H1 (cell line): ENCODE measurements around the gene TNFSF11. TPM values are rescaled to one million over a fixed set of nuclear protein-coding genes. Genes with fewer than 3 reads are reported as not detected.

Experiments used
- CTCF ChIA-PET: fragments of 300-600 bp; sonication (Branson Sonifier 250); formaldehyde crosslinking; loops from one replicate; lab custom pipeline; 2021; ENCODE audit not compliant: partially characterized antibody; lab: Charles Lee
- POLR2A ChIA-PET: fragments of 300-600 bp; sonication (Branson Sonifier 250); formaldehyde crosslinking; loops from one replicate; lab custom pipeline; 2021; ENCODE audit warnings: inconsistent platforms; ENCODE audit not compliant: partially characterized antibody; lab: Charles Lee
- DNase-seq, 2 experiments: peaks; one replicate each; pipeline versions ENCODE4 v3.0.0 to v3.0.0-alpha.2; 2010 to 2022; ENCODE audit warnings: low spot score in 2 of 2, low read depth in 1 of 2, mixed read lengths in 1 of 2
- FAIRE-seq: peaks from 2 replicates; lab custom pipeline; 2011; peaks lifted over from hg19 to GRCh38; lab: Jason Lieb, UNC
- H2AFZ ChIP-seq: 2 replicates; pipeline ENCODE4 v1.8.1; 2012; ENCODE audit warnings: low read length, inconsistent platforms
- H2AK5ac ChIP-seq: 2 replicates; pipeline ENCODE4 v1.6.1; 2013; ENCODE audit warnings: low read depth, low read length
- H2BK120ac ChIP-seq: replicated peaks from 2 replicates; pipeline ENCODE3; 2013; ENCODE audit warnings: low read depth, low read length, inconsistent platforms
- H2BK12ac ChIP-seq: 2 replicates; pipeline ENCODE4 v1.6.1; 2013; ENCODE audit warnings: low read depth, low read length
- H2BK15ac ChIP-seq: 2 replicates; pipeline ENCODE4 v1.6.1; 2013; ENCODE audit warnings: low read length
- H2BK20ac ChIP-seq: 2 replicates; pipeline ENCODE4 v1.6.1; 2013; ENCODE audit warnings: low read length
- H2BK5ac ChIP-seq: 2 replicates; pipeline ENCODE4 v1.6.1; 2013; ENCODE audit warnings: low read depth, low read length
- H3K14ac ChIP-seq: 2 replicates; pipeline ENCODE4 v1.6.1; 2013; ENCODE audit warnings: inconsistent platforms; ENCODE audit not compliant: insufficient read length
- H3K18ac ChIP-seq: 2 replicates; pipeline ENCODE4 v1.6.1; 2013; ENCODE audit warnings: low read length; ENCODE audit errors: extremely low read depth
- H3K23ac ChIP-seq: 2 replicates; pipeline ENCODE4 v1.6.1; 2013; ENCODE audit warnings: inconsistent platforms; ENCODE audit not compliant: insufficient read length
- H3K23me2 ChIP-seq: 2 replicates; pipeline ENCODE4 v1.6.1; 2013; ENCODE audit warnings: low read depth, low read length
- H3K27ac ChIP-seq: 2 replicates; pipeline ENCODE4 v1.6.1; 2011; ENCODE audit warnings: low read depth, low read length, inconsistent platforms
- H3K27me3 ChIP-seq, 4 experiments: replicated peaks in 1 of 4; 1 replicate in 1 of 4; 2 replicates in 3 of 4; pipeline versions ENCODE4 v1.6.1 to v1.8.1; 2011 to 2013; ENCODE audit warnings: low read length in 3 of 4, mild to moderate bottlenecking in 3 of 4, inconsistent platforms in 2 of 4, mixed read lengths in 2 of 4, moderate library complexity in 1 of 4; ENCODE audit not compliant: control insufficient read depth in 3 of 4, insufficient read depth in 3 of 4; ENCODE audit errors: extremely low read depth in 1 of 4
- H3K36me3 ChIP-seq, 4 experiments: 2 replicates each; pipeline versions ENCODE4 v1.6.1 to v1.8.1; 2011 to 2013; ENCODE audit warnings: mild to moderate bottlenecking in 4 of 4, low read length in 3 of 4, moderate library complexity in 2 of 4, control low read depth in 1 of 4, inconsistent platforms in 1 of 4; ENCODE audit not compliant: insufficient read depth in 4 of 4, control insufficient read depth in 2 of 4
- H3K4ac ChIP-seq: replicated peaks from 2 replicates; pipeline ENCODE3; 2013; ENCODE audit warnings: low read length, low read depth, mixed read lengths, inconsistent platforms; ENCODE audit not compliant: insufficient read length
- H3K4me1 ChIP-seq, 4 experiments: replicated peaks in 1 of 4; 1 replicate in 1 of 4; 2 replicates in 3 of 4; pipeline versions ENCODE4 v1.6.1 to v1.8.1; 2011 to 2013; ENCODE audit warnings: low read length in 3 of 4, inconsistent platforms in 2 of 4, mixed read lengths in 1 of 4; ENCODE audit not compliant: insufficient read depth in 4 of 4, control insufficient read depth in 3 of 4
- H3K4me2 ChIP-seq, 2 experiments: 2 replicates each; pipeline versions ENCODE4 v1.6.1 to v1.8.1; 2011 to 2013; ENCODE audit warnings: low read depth in 2 of 2, low read length in 2 of 2, control low read depth in 1 of 2, inconsistent platforms in 1 of 2, mild to moderate bottlenecking in 1 of 2; ENCODE audit not compliant: insufficient read depth in 1 of 2
- H3K4me3 ChIP-seq, 4 experiments: fragments of 200-600, 300-600 bp in 1 of 4; sonication (generic), shearing (Covaris generic), sonication (Bioruptor Twin) in 1 of 4; 2 replicates each; pipeline versions ENCODE4 v1.5.1 to v1.8.1; 2011 to 2016; ENCODE audit warnings: low read length in 4 of 4, low read depth in 3 of 4, control low read depth in 2 of 4, inconsistent platforms in 2 of 4, mild to moderate bottlenecking in 2 of 4, mixed read lengths in 1 of 4, moderate library complexity in 1 of 4; ENCODE audit not compliant: insufficient read depth in 2 of 4; ENCODE audit errors: extremely low read depth in 1 of 4
- H3K56ac ChIP-seq: replicated peaks from 2 replicates; pipeline ENCODE3; 2013; ENCODE audit warnings: low read depth, mild to moderate bottlenecking, mixed read lengths, low read length, inconsistent platforms; ENCODE audit not compliant: insufficient read length
- H3K79me1 ChIP-seq: 2 replicates; pipeline ENCODE4 v1.6.1; 2013; ENCODE audit warnings: low read depth, low read length, control low read depth
- H3K79me2 ChIP-seq, 2 experiments: 2 replicates each; pipeline versions ENCODE4 v1.6.1 to v1.8.1; 2012 to 2013; ENCODE audit warnings: low read length in 2 of 2, mild to moderate bottlenecking in 2 of 2, inconsistent platforms in 1 of 2; ENCODE audit not compliant: insufficient read depth in 2 of 2, control insufficient read depth in 1 of 2
- H3K9ac ChIP-seq, 4 experiments: replicated peaks in 1 of 4; 1 replicate in 1 of 4; 2 replicates in 3 of 4; pipeline versions ENCODE4 v1.6.1 to v1.8.1; 2011 to 2013; ENCODE audit warnings: low read depth in 3 of 4, low read length in 3 of 4, control low read depth in 2 of 4, mild to moderate bottlenecking in 2 of 4, moderate library complexity in 2 of 4, inconsistent platforms in 1 of 4; ENCODE audit errors: extremely low read depth in 1 of 4
- H3K9me3 ChIP-seq, 2 experiments: 2 replicates each; pipeline versions ENCODE4 v1.6.1 to v1.8.1; 2012 to 2013; ENCODE audit warnings: mild to moderate bottlenecking in 2 of 2, moderate library complexity in 2 of 2, control low read depth in 1 of 2, inconsistent platforms in 1 of 2, low read depth in 1 of 2, low read length in 1 of 2, mixed read lengths in 1 of 2; ENCODE audit not compliant: insufficient read depth in 2 of 2
- H4K20me1 ChIP-seq, 2 experiments: replicated peaks in 1 of 2; 2 replicates each; pipeline versions ENCODE3 to v1.8.1; 2011 to 2013; ENCODE audit warnings: inconsistent platforms in 2 of 2, low read length in 2 of 2, mild to moderate bottlenecking in 1 of 2; ENCODE audit not compliant: insufficient read depth in 2 of 2, control insufficient read depth in 1 of 2
- H4K5ac ChIP-seq: 2 replicates; pipeline ENCODE4 v1.6.1; 2013; ENCODE audit warnings: low read length, low read depth, mixed read lengths, inconsistent platforms; ENCODE audit not compliant: insufficient read length
- H4K8ac ChIP-seq: 2 replicates; pipeline ENCODE4 v1.8.0; 2013; ENCODE audit warnings: mild to moderate bottlenecking, moderate library complexity, low read length, inconsistent platforms; ENCODE audit not compliant: insufficient read depth; ENCODE audit errors: extremely low read depth
- H4K91ac ChIP-seq: replicated peaks from 2 replicates; pipeline ENCODE3; 2013; ENCODE audit warnings: low read length, mixed read lengths, inconsistent platforms; ENCODE audit not compliant: insufficient read length
- ASH2L ChIP-seq: fragments of 200-600, 300-600 bp; sonication (generic); IDR thresholded peaks from one replicate; pipeline ENCODE4 v1.7.1; 2017; ENCODE audit warnings: low read length
- BCL11A ChIP-seq, 2 experiments: IDR thresholded peaks; one replicate each; pipeline ENCODE4 v1.6.1; 2011; ENCODE audit warnings: low read depth in 2 of 2, low read length in 2 of 2, mild to moderate bottlenecking in 2 of 2
- CBX8 ChIP-seq: fragments of 300-800, 300-1000 bp; sonication (generic); IDR thresholded peaks from 2 replicates; pipeline ENCODE4 v1.7.1; 2016; ENCODE audit warnings: low read depth, low read length, borderline replicate concordance
- EP300 ChIP-seq, 2 experiments: IDR thresholded peaks; 1 replicate in 1 of 2; 2 replicates in 1 of 2; pipeline ENCODE4 v1.6.1; 2011 to 2012; ENCODE audit warnings: low read depth in 2 of 2, low read length in 2 of 2, mild to moderate bottlenecking in 2 of 2, borderline replicate concordance in 1 of 2, inconsistent platforms in 1 of 2, moderate library complexity in 1 of 2
- GTF2F1 ChIP-seq: IDR thresholded peaks from 2 replicates; pipeline ENCODE4 v1.6.1; 2012; ENCODE audit warnings: low read depth, low read length, improper control_type of control experiment, borderline replicate concordance
- JUN ChIP-seq: IDR thresholded peaks from 2 replicates; pipeline ENCODE4 v1.6.1; 2011; ENCODE audit warnings: low read depth, mild to moderate bottlenecking, improper control_type of control experiment, low read length
- NRF1 ChIP-seq: IDR thresholded peaks from 2 replicates; pipeline ENCODE4 v1.6.1; 2011; ENCODE audit warnings: mild to moderate bottlenecking, low read depth, low read length, improper control_type of control experiment
- POLR2A ChIP-seq, 2 experiments: IDR thresholded peaks; 1 replicate in 1 of 2; 2 replicates in 1 of 2; pipeline ENCODE4 v1.6.1; 2011; ENCODE audit warnings: low read depth in 2 of 2, low read length in 2 of 2, mild to moderate bottlenecking in 2 of 2; ENCODE audit errors: control extremely low read depth in 1 of 2
- POU5F1 ChIP-seq: IDR thresholded peaks from 2 replicates; pipeline ENCODE4 v1.6.1; 2011; ENCODE audit warnings: low read depth, mild to moderate bottlenecking, low read length, moderate library complexity
- RXRA ChIP-seq: IDR thresholded peaks from 2 replicates; pipeline ENCODE4 v1.6.1; 2011; ENCODE audit warnings: low read depth, mild to moderate bottlenecking, low read length, moderate library complexity; ENCODE audit not compliant: insufficient read depth
- SP1 ChIP-seq: IDR thresholded peaks from 2 replicates; pipeline ENCODE4 v1.6.1; 2011; ENCODE audit warnings: low read depth, low read length
- SP4 ChIP-seq: IDR thresholded peaks from 2 replicates; pipeline ENCODE4 v1.6.1; 2012; ENCODE audit warnings: low read length, inconsistent platforms
- SUZ12 ChIP-seq: fragments of 200-600 bp; sonication (generic); IDR thresholded peaks from 2 replicates; pipeline ENCODE4 v1.6.1; 2012; ENCODE audit warnings: mild to moderate bottlenecking, inconsistent platforms, low read length, moderate library complexity, mixed read lengths
- TBP ChIP-seq: IDR thresholded peaks from 2 replicates; pipeline ENCODE4 v1.6.1; 2011; ENCODE audit warnings: low read depth, low read length, improper control_type of control experiment
- TEAD4 ChIP-seq: IDR thresholded peaks from 2 replicates; pipeline ENCODE4 v1.6.1; 2012; ENCODE audit warnings: low read depth, low read length, inconsistent platforms, mixed read lengths
- ZNF274 ChIP-seq: IDR thresholded peaks from 2 replicates; pipeline ENCODE4 v1.7.0; 2012; ENCODE audit warnings: low read length, borderline replicate concordance; ENCODE audit errors: extremely low read depth
- WGBS, 2 experiments: shearing (Covaris generic) in 1 of 2; methylation state at CpG; one replicate each; pipeline versions ENCODE4 v1.1.6 to v1.1.7; 2013 to 2015; ENCODE audit warnings: low lambda C conversion rate in 2 of 2, mixed read lengths in 2 of 2, inconsistent platforms in 1 of 2, low coverage in 1 of 2, missing lambda C conversion rate in 1 of 2; ENCODE audit not compliant: insufficient replicate concordance in 2 of 2, insufficient coverage in 1 of 2, insufficient read length in 1 of 2; ENCODE audit errors: extremely low coverage in 1 of 2, missing lambda C conversion rate in 1 of 2; 5-methylcytosine and 5-hydroxymethylcytosine counted together
- polyA plus RNA-seq, 7 experiments: library from polyadenylated mRNA; depleted of rRNA in 3 of 7; stranded (reverse) in 5 of 7; unstranded in 2 of 7; fragments of >200 nt in 5 of 7; fragments of 200-250 nt in 2 of 7; gene quantifications; 1 replicate in 5 of 7; 2 replicates in 1 of 7; 4 replicates in 1 of 7; pipeline versions ENCODE4 v1.2.1 to v1.2.3, GENCODE V29; 2011 to 2013; ENCODE audit warnings: missing spikeins in 2 of 7, mixed read lengths in 2 of 7
- total RNA-seq: library from RNA; stranded (reverse); fragmentation: NEBNext Ultra II Directional; extraction: Animal tissue kit (Norgen Biotek cat#: 25700); gene quantifications from 2 replicates; pipeline ENCODE4 v1.2.1, GENCODE V29; 2021

The TNFSF11 gene
- total and polyA plus RNA-seq, 2 of the 8 experiments (the other 6 are each of a cell fraction or from before 2014, with no cell fraction given): 9.3 to 12.0 TPM

- Histone ChIP-seq H3K14ac (no peak overlapping the region), H4K91ac (no peak overlapping the region), H3K9me3 (no peaks in the 10 kb centered on the region), H2AK5ac (no peak overlapping the region), H3K36me3 (no peaks in the 10 kb centered on the region), H3K4me3 (no peak overlapping the region), H3K23me2 (no peaks in the 10 kb centered on the region), H3K27me3 (no peaks in the 10 kb centered on the region), H3K4me2 (no peak overlapping the region), H3K79me2 (no peaks in the 10 kb centered on the region), H3K79me1 (no peaks in the 10 kb centered on the region), H3K23ac (no peak overlapping the region), H3K18ac (no peak overlapping the region), H2BK120ac (no peak overlapping the region), H3K4me1 (no peaks in the 10 kb centered on the region), H4K5ac (no peak overlapping the region), H2BK15ac (no peak overlapping the region), H2BK12ac (no peak overlapping the region), H3K27ac (no peak overlapping the region), H3K56ac (no peak overlapping the region), H3K9ac (no peak overlapping the region), H2BK20ac (no peak overlapping the region), H3K4ac (no peak overlapping the region), H4K20me1 (no peaks in the 10 kb centered on the region), H2BK5ac (no peak overlapping the region), H4K8ac (no peak overlapping the region), H2AFZ (no peak overlapping the region)
- no peak for DNase-seq
- CTCF ChIA-PET: no interaction called here
- no peak for FAIRE-seq
- WGBS, 2 experiments: 85% methylated on average over 1 of the region's 1 CpG; no CpG with 5 or more reads in 1 of the 2 experiments
- POLR2A ChIA-PET: no interaction called here
- no peak for TF ChIP-seq CBX8
- TF ChIP-seq TBP: no peak
- no peak for TF ChIP-seq POLR2A (IDR thresholded peaks at IDR 0.05; ENCODE audit: control extremely low read depth in 1 of 2, low read depth in 2 of 2, low read length in 2 of 2)
- no peak for TF ChIP-seq RXRA
- TF ChIP-seq POU5F1: no peak
- no peak for TF ChIP-seq JUN
- no peak for TF ChIP-seq NRF1
- no peak for TF ChIP-seq EP300 (IDR thresholded peaks at IDR 0.05; ENCODE audit: borderline replicate concordance in 1 of 2, low read depth in 2 of 2, low read length in 2 of 2)
- TF ChIP-seq BCL11A (IDR thresholded peaks at IDR 0.05; ENCODE audit: low read depth in 2 of 2, low read length in 2 of 2): no peak
- TF ChIP-seq TEAD4: no peak
- TF ChIP-seq SP1: no peak
- no peak for TF ChIP-seq SP4
- TF ChIP-seq ZNF274: no peak
- TF ChIP-seq SUZ12: no peak
- TF ChIP-seq ASH2L: no peak
- no peak for TF ChIP-seq GTF2F1
Observed at GRCh38 chr13:42631181-42631580, 57.2 kb downstream of the TNFSF11 start.
